Suprapubic skin (tissue), 4 donors: ENCODE data around the gene PKMYT1.

Experiments used
- EP300 ChIP-seq: sonication (generic); formaldehyde crosslinking; IDR thresholded peaks from one replicate; pipeline ENCODE4 v1.6.1; 2017; ENCODE audit warnings: antibody characterized with exemption
- POLR2A ChIP-seq, 2 donors: fragments of 450-650 bp; IDR thresholded peaks; one replicate each; pipeline ENCODE4 v1.6.1; 2017; ENCODE audit warnings: antibody characterized with exemption in 2 of 2, mild to moderate bottlenecking in 2 of 2, moderate library complexity in 2 of 2
- POLR2AphosphoS5 ChIP-seq, 3 donors: sonication (generic); formaldehyde crosslinking; IDR thresholded peaks; one replicate each; pipeline ENCODE4 v1.6.1; 2017; ENCODE audit warnings: antibody characterized with exemption in 3 of 3
- TF ChIP-seq, protein P1 (sequence below), 2 donors: fragments of 200-600 bp in 1 of 2; fragments of 450-650 bp in 1 of 2; sonication (generic) in 1 of 2; IDR thresholded peaks; one replicate each; pipeline ENCODE4 v1.5.1; 2016 to 2019; ENCODE audit warnings: antibody characterized with exemption in 2 of 2, mild to moderate bottlenecking in 1 of 2, moderate library complexity in 1 of 2

DNA sequence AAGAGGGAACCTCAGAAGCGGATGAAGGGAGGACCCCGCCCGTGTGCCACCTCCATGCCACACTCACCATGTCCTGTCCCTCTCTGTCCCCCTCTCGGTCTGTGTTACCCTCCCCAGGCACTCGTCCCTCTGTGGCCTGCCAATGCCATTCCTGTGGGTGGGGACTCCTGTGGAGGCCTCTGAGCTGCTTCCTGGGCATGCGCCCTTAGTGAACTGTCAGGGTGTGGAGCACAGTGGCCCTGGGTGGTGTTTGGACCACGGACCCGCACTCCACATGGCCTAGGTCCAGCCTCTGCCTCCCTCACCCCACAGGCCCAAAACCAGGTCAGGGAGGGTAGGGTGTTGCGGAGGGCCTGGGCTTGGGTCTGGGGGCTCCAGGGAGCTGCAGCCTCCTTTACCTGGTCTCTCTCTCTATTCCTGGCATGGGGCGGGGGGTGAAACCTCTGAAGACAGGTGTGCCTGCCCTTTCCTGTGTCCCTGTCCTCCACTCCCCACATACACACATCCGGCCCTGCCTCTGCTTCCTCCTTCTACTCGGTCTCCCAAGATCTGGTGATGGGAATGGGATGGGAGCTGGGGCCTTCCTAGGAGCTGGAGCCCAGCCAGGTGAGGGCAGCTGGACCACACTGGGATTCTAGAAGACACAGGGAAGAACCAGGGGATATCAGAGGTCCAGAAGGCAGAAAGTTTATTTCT lies 11.5 kb upstream of the PKMYT1 start:
- TF ChIP-seq, protein P1, sequence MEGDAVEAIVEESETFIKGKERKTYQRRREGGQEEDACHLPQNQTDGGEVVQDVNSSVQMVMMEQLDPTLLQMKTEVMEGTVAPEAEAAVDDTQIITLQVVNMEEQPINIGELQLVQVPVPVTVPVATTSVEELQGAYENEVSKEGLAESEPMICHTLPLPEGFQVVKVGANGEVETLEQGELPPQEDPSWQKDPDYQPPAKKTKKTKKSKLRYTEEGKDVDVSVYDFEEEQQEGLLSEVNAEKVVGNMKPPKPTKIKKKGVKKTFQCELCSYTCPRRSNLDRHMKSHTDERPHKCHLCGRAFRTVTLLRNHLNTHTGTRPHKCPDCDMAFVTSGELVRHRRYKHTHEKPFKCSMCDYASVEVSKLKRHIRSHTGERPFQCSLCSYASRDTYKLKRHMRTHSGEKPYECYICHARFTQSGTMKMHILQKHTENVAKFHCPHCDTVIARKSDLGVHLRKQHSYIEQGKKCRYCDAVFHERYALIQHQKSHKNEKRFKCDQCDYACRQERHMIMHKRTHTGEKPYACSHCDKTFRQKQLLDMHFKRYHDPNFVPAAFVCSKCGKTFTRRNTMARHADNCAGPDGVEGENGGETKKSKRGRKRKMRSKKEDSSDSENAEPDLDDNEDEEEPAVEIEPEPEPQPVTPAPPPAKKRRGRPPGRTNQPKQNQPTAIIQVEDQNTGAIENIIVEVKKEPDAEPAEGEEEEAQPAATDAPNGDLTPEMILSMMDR (IDR thresholded peaks at IDR 0.05) = no peak
- no peak for TF ChIP-seq POLR2AphosphoS5 (IDR thresholded peaks at IDR 0.05)
- no peak for TF ChIP-seq POLR2A (IDR thresholded peaks at IDR 0.05)
- TF ChIP-seq EP300 = no peak
